ENCODE data around the gene CHD9.

DNA sequence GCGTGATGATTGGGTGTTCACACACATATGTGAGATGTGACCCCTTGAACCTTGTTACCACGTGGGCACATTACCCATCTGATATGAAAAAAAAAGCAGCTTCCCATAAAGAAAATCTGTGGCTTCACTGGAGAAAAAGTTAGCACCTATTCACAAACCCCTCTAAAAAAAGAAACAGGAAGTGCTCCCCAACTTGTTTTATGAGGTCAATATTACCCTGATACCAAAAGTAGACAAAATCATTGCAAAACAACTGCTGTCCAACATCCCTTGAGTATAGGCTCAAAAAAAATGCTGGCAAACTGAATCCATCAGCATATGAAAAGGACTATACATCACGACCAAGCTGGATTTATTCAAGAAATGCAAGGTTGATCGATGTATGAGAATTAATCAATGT lies 279.8 kb downstream of the CHD9 start:
- TF ChIP-seq CTCF (IDR thresholded peaks at IDR 0.05) (no peak), POLR2A (IDR thresholded peaks at IDR 0.05) (no peak)
